Testis (tissue), 3 donors: ENCODE results near the gene LDHB. TPM values are rescaled to one million over a fixed set of nuclear protein-coding genes. Genes with fewer than 3 reads are reported as not detected.

Source experiments
- DNase-seq: peaks from one replicate; pipeline ENCODE4 v3.0.0-alpha.2; 2019
- H3K27ac ChIP-seq, 2 donors: fragments of 200-600 bp; sonication (generic); one replicate each; pipeline ENCODE4 v1.5.1; 2019
- H3K27me3 ChIP-seq: fragments of 200-600 bp; sonication (generic); one replicate; pipeline ENCODE4 v1.5.1; 2019
- H3K36me3 ChIP-seq: fragments of 200-600 bp; sonication (generic); one replicate; pipeline ENCODE4 v1.5.1; 2017; ENCODE audit warnings: low read depth; ENCODE audit errors: missing control alignments
- H3K4me1 ChIP-seq: fragments of 200-600 bp; sonication (generic); one replicate; pipeline ENCODE4 v1.5.1; 2019
- H3K4me3 ChIP-seq, 2 donors: fragments of 200-600 bp; sonication (generic); one replicate each; pipeline ENCODE4 v1.5.1; 2017 to 2019
- H3K9me3 ChIP-seq: fragments of 200-600 bp; sonication (generic); one replicate; pipeline ENCODE4 v1.5.1; 2017
- CTCF ChIP-seq, 3 experiments: fragments of 450-650 bp in 2 of 3; fragments of 200-600 bp in 1 of 3; sonication (generic) in 1 of 3; IDR thresholded peaks; one replicate each; pipeline ENCODE4 v1.5.1; 2016 to 2019; ENCODE audit warnings: antibody characterized with exemption in 3 of 3, mild to moderate bottlenecking in 2 of 3, moderate library complexity in 1 of 3
- POLR2A ChIP-seq: fragments of 450-650 bp; IDR thresholded peaks from one replicate; pipeline ENCODE4 v1.6.1; 2017; ENCODE audit warnings: antibody characterized with exemption, mild to moderate bottlenecking, moderate library complexity
- WGBS, 2 donors: methylation state at CpG; one replicate each; pipeline ENCODE4 v1.1.5; 2018; 5-methylcytosine and 5-hydroxymethylcytosine counted together
- intact Hi-C: fragments of 100-400 bp; cut with DNase I; formaldehyde crosslinking; loops from one replicate; pipeline ENCODE4 v1.15.1; 2023; ENCODE audit warnings: low total_unique reads
- polyA plus RNA-seq: library from polyadenylated mRNA; stranded (reverse); fragments of 350-450 nt; fragmentation: Illumina TruSeq; extraction: RNeasy Lipid Tissue Mini Kit (QIAGEN cat#74804); gene quantifications from one replicate; pipeline ENCODE4 v1.2.3, GENCODE V29; 2014; ENCODE audit warnings: low read depth, low replicate concordance; ENCODE audit not compliant: insufficient read depth
- total RNA-seq, 2 donors: library from RNA; depleted of rRNA; stranded (reverse); fragments of >200 nt; gene quantifications; one replicate each; pipeline ENCODE4 v1.2.3, GENCODE V29; 2016

Gene LDHB
- total and polyA plus RNA-seq, 3 donors from 2014 or later = 158 to 259 (median 196) TPM

GRCh38 chr12:21696625-21697024 lies 39.0 kb upstream of the LDHB start:
- intact Hi-C loops = loop anchor here (10.0 kb wide), 1 partner anchor 288 kb away; no protein-coding TSS in a partner anchor
- no peak for DNase-seq
- Histone ChIP-seq H3K27ac (no peak overlapping the region), H3K4me3 (no peak overlapping the region), H3K9me3 (no peaks in the 10 kb centered on the region), H3K27me3 (no peaks in the 10 kb centered on the region), H3K36me3 (no peaks in the 10 kb centered on the region), H3K4me1 (no peaks in the 10 kb centered on the region)
- TF ChIP-seq POLR2A (no peak), CTCF (IDR thresholded peaks at IDR 0.05) (no peak)

DNA sequence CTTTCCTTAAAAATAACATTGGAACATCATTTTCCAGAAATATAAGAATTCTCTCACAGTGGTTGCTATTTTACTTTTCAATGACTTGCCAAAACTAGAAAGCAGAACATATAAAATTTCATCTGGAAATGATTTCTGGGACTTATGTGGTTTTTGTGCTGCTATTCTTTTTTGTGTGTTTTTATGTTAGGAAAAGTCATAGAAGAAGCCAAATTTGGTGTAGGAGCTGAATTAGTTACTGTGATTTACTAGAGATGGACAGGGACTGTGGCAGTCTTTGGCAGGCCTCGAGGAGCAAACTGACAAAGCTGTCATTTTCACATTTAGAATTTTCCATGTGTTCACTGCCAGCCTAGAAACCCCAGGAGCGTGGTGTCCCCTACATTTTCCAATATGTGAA lies 38.3 kb upstream of the LDHB start:
- 69 to 71% methylated on average over 2 of the region's 2 CpGs for whole genome bisulfite sequencing, 2 donors
- intact Hi-C loops = loop anchor here (10.0 kb wide), 1 partner anchor 289 kb away; no protein-coding TSS in a partner anchor

GRCh38 chr12:21694660-21695059 lies 37.0 kb upstream of the LDHB start:
- DNase-seq = no peak
- intact Hi-C loops = loop anchor here (10.0 kb wide), 1 partner anchor 290 kb away; no protein-coding TSS in a partner anchor
- no peaks in the 10 kb centered on the region for H3K4me1 ChIP-seq
- WGBS, 2 donors = 69 to 80% methylated on average over 3 to 10 of the region's 10 CpGs
- no peak overlapping the region for H3K4me3 ChIP-seq
- H3K27ac ChIP-seq = no peak overlapping the region
- no peaks in the 10 kb centered on the region for H3K27me3 ChIP-seq
- no peaks in the 10 kb centered on the region for H3K36me3 ChIP-seq
- no peak for TF ChIP-seq CTCF (IDR thresholded peaks at IDR 0.05)
- TF ChIP-seq POLR2A = no peak
- H3K9me3 ChIP-seq = no peaks in the 10 kb centered on the region

More for the DNA sequence above, 38.3 kb upstream of the LDHB start:
- H3K4me1 ChIP-seq = no peaks in the 10 kb centered on the region
- no peaks in the 10 kb centered on the region for H3K9me3 ChIP-seq
- H3K36me3 ChIP-seq = no peaks in the 10 kb centered on the region
- no peak overlapping the region for H3K27ac ChIP-seq
- no peaks in the 10 kb centered on the region for H3K27me3 ChIP-seq
- no peak overlapping the region for H3K4me3 ChIP-seq
- TF ChIP-seq CTCF (IDR thresholded peaks at IDR 0.05) (no peak), POLR2A (no peak)
- no peak for DNase-seq

GRCh38 chr12:21691515-21691914 lies 33.9 kb upstream of the LDHB start:
- TF ChIP-seq CTCF (IDR thresholded peaks at IDR 0.05) = no peak
- no peak for TF ChIP-seq POLR2A
- Histone ChIP-seq H3K4me1 (no peaks in the 10 kb centered on the region), H3K4me3 (no peak overlapping the region), H3K27me3 (no peaks in the 10 kb centered on the region), H3K9me3 (no peaks in the 10 kb centered on the region), H3K27ac (no peak overlapping the region), H3K36me3 (no peaks in the 10 kb centered on the region)
- intact Hi-C loops = loop anchor here (10.0 kb wide), 1 partner anchor 293 kb away; no protein-coding TSS in a partner anchor
- 85 to 88% methylated on average over 1 of the region's 1 CpG for WGBS, 2 donors
- no peak for DNase-seq

- intact Hi-C loops = loop anchor here (10.0 kb wide), 1 partner anchor 294 kb away; no protein-coding TSS in a partner anchor
- no peaks in the 10 kb centered on the region for H3K9me3 ChIP-seq
- no peak overlapping the region for H3K4me3 ChIP-seq
- H3K36me3 ChIP-seq = no peaks in the 10 kb centered on the region
- no peaks in the 10 kb centered on the region for H3K27me3 ChIP-seq
- 80 to 88% methylated on average over 2 of the region's 2 CpGs for WGBS, 2 donors
- TF ChIP-seq POLR2A (no peak), CTCF (IDR thresholded peaks at IDR 0.05) (no peak)
- H3K27ac ChIP-seq = no peak overlapping the region
- H3K4me1 ChIP-seq = no peaks in the 10 kb centered on the region
- no peak for DNase-seq
Observed at GRCh38 chr12:21690704-21691368, 33.2 kb upstream of the LDHB start.
